IPS DF 19.7 (cell line): ENCODE data around the gene HOXB7.

Source experiments
- DNase-seq: peaks from one replicate; pipeline ENCODE4 v3.0.0-alpha.2; 2013; ENCODE audit warnings: low read depth, low spot score

The HOXB7 gene

DNA sequence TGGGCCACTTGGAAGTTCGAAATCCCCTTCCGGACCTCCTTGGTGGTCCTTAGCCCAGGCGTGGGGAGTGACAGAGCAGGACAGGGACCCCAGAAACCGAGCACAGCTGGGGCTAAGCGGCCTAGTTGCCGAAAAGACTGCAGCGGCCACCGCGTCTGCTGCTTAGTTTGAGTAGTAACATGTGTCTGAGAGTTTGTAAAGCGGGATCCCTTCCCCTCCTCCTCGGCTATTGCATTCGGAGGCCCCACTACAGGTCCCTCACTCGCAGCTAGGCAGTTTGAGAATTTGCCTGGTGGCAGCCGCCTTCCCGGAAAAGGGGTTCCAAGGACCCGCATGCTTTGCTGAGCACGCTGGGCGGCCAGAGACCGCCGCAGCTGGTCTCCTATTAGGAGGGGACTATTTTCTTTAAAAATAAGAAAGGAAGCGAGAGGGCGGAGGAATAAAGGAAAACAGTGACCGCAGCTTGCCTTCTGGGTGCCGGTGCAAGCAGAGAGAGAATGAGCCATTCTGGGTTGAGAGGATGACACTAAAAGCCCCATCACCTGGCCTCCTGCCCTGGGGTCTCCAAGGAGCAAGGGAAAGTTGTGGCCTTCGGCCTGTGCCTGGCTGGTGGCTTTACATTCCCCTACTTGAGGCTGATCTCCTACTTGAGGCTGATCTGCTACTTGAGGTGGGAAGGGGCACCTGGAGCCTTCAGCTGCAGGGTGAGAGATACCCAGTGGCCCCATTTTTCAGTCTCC lies 16.1 kb downstream of the HOXB7 start:
- DNase-seq = no peak

DNA sequence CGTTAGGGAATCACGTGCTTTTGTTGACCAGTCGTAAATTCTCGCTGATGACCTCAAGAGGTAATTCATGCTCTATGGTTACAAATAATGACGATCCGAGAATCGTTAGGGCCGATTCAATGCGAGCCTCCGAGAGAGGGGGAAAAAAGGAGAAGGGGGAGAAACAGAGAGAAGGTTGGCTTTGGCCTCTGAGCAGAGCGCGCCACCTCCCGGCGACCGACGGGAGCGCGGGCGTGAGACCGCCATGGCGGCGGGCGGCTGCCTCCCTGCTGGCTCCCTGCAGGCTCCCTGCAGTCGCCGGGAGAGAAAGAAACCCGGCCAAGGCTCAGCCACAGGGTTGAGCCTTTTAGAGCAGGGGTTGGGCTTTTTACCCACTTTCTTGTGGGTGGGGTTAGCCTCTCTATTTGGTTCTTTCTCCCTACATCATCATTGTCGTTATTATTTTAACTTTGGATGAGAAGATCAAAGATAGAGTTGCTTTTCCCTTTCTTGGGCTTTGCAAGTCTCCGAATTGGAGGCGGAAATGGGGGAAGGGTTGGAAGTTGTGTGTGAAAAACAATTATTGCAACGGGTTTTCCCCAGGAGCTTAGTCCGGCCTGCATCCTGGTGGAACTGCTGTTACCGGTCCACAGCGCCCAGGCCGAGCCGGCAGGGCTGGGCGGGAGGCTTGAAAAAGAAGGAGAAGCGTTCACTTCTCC lies 16.8 kb downstream of the HOXB7 start:
- DNase-seq = no peak

DNA sequence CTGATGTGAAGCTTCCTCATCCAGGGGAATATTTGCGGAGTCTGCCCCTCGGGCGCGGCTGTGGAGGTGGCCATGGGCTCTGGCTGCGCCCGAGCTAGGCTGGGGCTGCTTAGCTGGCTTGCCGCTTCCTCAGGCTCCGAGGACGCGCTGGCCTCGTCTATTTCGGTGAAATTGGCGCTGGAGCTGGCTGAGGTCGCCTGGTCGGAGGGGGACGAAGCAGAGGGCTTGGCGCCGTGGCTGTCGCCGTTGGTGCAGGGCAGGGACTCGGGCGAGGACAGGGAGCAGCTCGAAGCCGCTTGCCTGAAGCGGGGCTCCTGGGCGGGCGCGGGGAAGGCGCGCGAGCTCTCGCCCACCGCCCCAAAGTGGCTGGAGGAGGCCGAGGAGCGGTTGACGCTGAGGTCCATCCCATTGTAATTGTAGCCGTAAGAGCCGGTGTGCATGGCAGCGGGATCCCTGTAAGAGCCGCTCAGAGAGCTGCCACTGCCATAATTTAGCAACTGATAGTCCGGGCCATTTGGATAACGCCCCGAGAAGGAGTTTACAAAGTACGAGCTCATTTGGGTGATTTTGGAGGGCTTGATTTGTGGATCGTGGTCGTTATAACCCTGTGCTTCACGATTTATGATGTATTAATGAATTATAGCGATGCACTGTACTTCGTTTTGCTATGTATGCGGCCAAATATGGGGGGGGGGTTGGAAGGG lies 17.5 kb downstream of the HOXB7 start, which contains the start of gene HOXB5:
TSS of gene HOXB5 (minus strand) at position 654 of the 704 bp plus-strand sequence. CDS start at position 557, 97 bp downstream.
- DNase-seq = no peak

DNA sequence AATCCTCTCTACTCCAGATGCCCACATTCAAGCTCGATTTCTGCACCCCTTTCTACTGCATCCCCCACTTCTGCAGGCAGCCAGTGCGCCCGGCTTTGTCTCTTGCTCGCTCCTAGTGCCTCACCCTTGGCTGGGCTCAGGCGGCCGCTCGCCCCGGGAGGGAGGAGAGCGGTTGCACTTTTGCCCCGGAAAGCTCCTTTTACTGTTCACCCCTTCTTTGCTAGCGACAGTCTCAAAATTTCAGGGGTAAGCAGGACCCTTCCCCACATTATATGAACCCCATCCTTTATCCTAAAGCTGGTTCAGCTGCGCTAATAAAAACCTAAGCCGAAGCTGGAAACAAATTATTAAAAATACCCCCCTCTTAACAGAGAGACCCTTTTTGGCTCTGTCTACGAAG lies 18.2 kb downstream of the HOXB7 start:
- no peak for DNase-seq

DNA sequence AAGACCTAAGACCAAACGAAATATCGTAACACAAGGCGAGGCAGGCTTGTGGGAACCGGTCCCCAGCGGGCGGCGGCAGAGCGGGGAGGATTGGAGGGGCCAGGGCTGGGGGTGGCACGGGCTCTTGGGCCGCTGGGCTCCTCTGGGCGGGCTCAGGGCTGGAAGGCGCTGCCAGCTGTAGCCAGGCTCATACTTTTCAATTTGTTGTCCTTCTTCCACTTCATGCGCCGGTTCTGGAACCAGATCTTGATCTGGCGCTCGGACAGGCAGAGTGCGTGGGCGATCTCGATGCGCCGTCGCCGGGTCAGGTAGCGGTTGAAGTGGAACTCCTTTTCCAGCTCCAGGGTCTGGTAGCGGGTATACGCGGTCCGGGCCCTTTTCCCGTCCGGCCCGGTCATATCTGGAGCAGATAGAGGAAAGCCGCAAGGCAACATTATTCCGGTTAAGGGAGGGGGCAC lies 18.7 kb downstream of the HOXB7 start:
- no peak for DNase-seq

DNA sequence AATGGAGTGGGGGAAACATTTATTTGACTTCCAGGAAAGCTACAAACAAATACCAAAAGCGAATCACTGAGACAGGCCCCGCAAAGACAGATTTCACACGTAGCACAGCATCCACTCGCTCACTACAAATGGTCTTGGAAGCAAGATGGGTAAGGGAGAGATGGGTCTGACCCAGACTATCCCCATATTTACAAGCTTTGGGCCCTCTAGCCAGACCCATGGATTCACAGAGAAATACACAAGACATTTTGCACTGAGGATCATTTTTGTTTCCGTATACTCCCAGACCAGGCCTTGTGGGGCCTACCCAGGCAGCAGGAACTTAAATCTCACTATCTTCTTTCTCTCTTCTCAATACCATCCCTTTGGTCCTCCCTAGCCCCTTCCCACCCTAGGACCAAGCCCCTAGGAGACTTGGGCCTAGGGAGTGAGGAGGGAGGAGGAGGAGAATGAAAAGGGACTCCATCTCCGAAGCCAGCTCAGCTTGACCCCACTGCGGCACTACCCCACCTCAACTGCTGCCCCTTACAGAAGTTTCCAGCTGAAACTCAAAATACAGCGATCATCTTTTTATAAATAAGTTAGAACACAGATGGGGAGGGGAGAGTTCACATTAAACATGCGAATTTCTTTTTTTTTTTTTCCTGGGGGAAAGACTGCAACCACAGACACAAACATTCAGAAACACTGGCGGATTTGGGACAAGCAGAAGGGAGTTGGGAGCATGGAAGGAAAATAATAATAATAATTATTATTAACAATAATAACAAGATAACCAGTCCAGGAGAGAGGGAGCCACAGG lies 19.4 kb downstream of the HOXB7 start:
- DNase-seq = no peak

DNA sequence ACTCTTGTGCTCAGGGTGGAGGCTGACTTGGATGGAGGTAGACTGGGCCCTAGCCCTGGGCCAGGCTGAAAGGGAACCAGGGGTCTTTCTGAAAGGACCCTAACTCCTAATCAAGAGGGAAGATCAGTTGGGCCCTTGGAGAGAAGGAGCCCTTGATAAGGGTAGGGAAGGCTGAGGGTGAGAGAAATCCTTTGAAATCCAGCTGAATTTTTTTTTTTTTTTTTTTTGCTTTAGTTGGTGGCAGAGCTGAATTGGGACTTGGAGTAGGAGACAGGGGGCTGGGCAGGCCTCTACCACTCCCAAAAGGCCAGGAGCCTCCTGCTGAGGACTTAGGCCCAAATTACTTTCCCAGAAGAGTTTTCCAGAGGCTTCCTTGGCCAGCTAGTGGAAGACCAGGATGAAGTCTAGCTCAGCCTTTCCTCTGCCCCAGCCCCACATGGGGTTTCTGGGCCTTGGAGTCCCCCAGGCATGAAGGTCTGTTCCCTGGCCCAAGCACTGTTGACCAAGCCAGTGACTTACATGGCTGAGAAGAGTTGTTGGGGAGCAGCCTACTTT lies 20.1 kb downstream of the HOXB7 start:
- no peak for DNase-seq

DNA sequence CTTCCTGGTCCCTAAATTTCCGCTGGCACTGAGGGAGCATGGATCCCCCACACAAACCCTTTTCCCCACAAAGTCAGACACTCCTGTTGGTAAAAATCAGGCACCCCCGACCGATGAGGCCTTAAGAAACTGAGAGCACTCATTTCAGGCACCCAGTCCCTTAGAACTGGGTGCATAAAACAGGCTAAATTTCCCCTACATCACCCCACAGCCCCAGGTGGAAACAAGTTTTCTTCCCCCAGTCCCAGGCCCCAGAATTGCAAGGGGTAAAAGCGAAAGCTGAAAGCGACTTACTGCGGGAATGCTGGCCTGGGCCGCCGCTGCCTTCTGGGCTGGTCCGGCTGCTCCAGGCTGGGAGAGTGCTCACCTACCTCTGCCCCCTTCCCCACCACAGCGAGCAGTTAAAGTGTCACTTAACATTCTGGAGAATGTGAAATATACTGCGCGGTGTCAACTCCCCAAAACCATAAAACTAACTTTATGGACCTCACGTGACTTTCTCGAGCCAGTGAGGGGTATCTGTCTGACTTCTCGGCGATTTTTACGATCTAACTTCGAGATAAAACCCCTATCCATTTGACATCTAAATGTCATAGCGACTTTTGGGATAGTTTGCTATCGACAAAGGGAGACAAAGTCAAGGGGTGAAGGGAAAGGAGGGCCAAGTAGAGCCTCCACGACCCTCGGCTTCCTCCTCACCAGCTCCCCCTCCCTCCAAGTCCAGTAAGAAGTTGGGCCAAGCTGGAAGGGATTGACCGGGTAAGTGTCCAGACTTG lies 20.8 kb downstream of the HOXB7 start, which contains the start of gene HOXB3:
TSS of gene HOXB3 (minus strand) at position 411 of the 776 bp plus-strand sequence. CDS start 37,767 bp downstream, outside the sequence.
- DNase-seq = no peak

DNA sequence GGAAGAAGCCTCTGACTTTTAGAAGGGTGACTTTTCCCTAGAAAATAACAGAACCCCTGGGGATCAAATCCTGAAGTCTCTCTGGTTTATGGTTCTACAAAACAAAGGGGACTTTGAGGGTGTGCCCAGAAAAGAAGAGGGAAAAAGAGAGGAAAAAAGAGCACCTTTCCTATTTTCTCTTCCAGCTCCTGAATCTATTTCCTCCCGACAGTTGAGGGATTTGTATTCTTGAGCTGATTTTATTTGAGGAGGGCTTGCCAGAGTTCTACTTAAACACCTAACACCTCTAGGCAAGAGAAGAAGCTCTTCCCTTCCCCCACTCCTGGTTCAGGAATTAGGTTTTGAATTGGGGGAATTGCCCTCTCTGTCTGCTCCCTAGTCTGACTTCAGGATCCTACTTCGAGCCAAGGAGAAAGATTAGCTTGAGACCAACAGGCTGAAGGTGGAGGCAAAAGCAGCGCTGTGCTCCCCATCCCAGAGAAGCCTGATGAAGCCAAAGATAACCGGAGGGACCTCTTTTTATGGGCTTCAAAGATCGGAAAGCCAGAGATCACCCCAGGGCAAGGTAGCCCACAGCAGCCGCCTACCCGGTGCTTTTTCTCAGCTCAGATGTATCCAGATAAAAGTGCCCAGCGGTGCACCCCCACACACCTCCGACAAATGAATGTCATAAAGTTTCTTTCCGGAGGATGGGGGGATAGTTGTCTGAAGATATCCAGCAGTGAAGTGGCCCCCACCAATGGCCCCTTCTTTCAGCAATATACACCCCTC lies 21.6 kb downstream of the HOXB7 start:
- DNase-seq = no peak

DNA sequence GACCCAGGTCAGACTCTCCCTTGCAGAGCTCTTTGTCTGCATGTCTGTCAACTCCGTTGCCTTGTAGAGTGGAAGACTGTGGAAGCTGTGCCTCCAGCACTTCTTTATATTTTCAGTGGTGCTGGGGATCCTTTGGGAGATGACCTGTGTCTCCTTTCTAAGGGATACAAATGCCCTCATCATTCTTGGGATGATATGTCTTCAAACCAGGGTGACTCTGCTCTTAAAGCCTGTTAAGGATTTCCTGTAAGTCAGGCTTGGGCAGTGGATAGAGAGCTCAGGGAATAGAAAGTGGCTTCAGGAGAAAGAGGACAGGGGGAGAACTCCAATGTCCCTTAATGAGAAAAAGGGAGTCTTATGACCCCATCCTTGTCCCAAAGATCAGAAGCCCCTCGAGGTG lies 22.3 kb downstream of the HOXB7 start:
- no peak for DNase-seq

DNA sequence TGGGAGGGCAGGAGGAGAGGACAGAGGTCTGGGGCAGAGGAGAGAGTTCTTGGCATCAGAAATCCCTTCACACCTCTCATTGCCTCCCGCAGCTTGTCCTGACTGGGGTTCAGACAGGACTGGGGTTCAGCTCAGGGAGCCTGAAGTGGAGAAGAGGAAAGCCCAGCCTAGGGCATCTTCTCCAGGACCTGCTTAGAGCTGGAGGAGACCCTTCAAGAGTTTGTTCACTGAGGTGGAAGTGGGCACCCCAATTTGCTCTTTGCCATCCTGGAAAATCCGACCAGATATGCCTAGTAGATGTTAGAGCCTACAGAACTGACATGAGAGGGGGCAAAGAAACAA lies 22.8 kb downstream of the HOXB7 start:
- no peak for DNase-seq

DNA sequence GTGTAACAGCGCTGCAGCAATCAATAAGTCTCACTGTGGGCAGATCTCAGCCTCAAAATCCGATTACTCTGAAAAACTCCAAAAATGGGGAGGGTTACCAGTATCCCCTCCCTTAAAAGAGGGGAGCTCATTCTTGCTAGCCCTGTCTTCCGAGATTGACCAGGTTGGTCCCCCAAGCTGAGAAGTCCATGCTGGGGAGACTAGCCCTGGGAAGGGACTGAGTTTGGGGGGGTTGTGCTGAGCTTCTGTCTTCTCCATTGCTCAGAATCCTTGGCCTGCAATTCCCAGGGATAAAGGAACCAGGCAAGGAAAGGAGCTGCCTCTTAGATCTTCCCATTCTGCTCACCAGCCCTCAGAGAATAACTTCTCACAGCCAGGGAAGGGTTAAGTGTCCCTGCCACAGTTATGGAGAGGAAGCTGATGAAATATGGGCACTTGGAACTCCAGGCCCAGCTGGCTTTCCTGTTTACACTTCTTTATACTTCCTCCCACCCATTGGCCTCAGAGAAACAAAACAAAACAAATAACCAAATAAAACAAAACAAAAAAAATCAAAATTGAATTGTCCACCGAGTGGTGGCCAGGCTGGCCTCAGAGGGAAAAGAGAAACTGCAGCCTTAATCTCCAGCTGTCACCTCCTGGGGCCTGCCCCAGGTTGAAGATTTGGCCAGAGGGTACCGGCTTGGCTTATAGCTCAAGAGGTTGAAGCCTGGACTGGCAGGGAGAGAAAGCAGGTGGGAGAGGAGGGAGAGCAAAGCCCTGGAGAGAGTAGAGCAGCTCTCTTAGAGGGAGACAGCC lies 23.3 kb downstream of the HOXB7 start:
- DNase-seq = no peak

DNA sequence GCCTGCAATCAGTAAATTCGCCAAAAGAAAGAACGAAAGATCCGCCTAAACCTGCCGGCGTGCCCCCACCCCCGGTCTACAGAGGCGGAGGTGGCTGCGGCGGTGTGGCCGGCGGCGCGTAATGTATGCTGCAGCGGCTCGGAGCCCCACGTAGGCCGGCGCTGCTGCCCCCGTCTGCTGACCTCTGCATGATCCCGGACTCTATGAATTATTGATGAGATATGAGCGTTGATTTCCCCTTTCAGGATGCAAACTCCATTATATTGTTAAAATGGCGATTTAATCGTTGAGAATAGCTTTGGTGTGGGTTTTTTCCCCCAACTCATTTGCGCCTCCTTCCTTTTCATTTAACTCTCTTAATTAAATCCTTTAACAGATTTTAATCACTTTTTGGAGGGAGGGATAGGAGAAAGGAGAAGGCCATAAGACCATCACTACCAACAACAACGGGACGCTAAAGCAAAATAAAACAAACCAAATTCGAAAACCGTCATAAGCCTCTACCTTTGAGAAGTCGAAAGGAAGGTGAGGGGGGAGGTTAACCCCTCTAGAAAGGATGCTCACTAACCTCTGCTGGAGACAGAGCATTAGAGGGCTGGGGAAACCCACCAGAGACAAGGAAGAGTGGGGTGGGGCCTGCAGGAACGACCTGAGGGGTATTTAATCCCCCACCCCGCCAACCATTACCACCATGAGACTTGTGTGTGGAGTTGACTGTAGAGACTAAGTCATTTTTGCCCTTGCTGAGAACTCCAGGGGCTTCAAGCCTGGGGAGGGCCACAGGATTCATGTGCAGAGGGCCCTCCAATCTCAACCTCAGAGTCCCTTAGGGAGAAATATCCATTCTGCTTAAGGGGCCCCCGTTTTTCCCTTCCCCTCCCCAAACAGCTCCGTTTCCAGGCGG lies 24.2 kb downstream of the HOXB7 start:
- no peak for DNase-seq

DNA sequence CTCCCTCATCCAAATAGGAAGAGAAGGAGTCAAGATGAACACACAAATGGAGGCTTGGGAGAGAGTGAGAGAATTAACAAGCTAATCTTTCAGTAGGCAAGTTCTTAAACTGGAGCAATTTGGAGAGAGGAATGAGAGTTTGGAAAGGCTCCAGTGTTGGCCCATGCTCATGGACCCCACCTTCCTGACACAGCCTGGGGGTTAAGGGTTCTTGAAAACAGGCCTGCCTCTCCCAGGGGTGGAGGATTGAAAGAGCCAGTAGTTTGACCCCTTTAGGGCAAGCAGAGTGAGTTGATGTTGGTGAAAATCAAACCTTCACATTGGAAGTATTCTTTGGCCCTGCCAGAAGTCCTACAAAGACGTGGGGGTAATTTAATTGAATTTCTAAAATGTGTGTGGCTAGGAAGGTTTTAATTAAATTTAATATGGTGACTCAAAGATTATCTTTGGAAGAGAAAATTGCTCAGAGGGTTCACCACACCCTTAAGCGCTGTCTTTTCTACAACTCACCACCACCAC lies 26.5 kb downstream of the HOXB7 start:
- DNase-seq = no peak

DNA sequence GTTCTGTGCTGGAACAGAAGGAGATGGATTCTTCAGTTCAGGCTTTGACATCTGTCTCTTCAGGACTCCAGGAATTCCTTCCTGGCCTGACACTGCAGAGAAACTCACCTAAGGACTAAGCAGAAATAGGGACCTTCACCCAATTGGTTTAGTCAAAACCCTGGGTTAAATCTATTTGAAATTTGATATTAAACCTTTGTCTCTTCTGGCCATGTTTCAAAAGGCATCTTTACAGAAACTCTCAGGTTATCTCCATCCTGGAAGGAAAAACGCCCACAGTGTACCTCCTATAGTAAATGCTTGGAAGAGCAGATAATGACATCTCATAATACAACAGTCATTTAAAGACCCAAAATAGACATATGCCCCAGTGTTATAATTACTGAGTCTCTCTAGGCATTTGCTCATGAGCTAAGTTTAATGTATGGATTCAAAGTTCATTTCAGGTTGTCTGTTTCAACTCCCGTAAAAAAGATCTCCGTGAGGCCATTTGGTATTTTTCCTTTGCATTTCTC lies 27.1 kb downstream of the HOXB7 start:
- no peak for DNase-seq

DNA sequence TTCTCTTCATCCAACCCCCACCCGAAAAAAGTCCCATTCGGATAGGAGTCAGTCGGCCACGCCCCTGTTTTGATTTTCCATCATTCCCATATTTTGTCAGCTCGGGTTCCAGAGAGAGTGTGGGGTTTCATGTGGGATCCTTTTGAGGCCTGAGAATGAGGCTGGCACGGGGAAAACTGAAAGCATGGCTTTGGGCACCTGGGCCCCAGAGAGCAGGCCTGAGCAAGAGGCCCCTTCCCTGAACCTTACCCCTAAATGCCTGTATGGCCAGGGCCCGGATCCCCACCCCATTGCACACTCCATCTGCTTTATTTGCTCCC lies 28.1 kb downstream of the HOXB7 start:
- DNase-seq = no peak

DNA sequence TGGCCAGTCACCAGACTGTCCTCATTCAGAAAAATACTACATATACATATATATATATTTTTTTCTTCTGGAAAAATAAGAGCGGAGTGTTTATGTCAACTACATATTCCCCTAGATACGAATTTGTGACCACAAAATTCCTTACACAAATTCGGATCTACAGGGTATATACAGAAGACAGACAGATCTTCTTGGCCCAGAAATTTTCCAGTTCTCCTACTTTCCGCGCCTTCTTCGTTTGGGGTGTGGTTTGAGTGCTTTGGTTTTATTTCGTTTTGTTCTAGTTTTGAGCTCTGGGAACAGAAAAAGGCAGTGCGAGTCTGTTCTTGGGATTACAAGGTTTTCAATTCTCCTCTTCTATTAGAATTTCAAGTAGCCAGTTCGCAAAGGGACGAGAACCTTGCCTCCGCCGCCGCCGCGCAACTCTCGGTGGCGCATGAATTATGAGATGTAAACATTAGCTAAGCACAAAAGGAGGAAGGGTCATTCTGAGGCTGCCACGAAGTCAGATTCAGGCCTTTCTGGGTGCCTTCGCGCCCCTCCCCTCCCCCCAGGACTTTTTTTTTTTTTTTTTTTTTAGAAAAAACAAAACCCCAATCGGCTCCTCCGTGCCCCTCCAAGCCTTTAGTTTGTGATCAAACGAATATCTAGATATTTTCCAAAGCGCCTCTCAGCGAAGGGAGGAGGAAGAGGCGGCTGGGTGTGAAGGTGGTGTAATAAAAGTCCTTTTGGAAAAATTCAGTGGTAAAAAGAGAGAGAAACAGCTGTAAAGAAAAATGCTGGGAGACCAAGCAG lies 30.9 kb downstream of the HOXB7 start:
- DNase-seq = no peak
